22Rv1 (cell line): Measurements from ENCODE around the gene LGALS7B.
"Not testable (repeated sequence)": the region's sequence is repeated elsewhere in the genome, so short reads cannot be mapped to it uniquely, and the experiment has no call there.

Source experiments
- CTCF ChIP-seq: fragments of 450-650 bp; IDR thresholded peaks from 2 replicates; pipeline ENCODE4 v1.5.1; 2017; ENCODE audit warnings: mild to moderate bottlenecking
- ZFX ChIP-seq: fragments of 450-650 bp; IDR thresholded peaks from 2 replicates; pipeline ENCODE4 v1.6.1; 2017; ENCODE audit warnings: antibody characterized with exemption, borderline replicate concordance

GRCh38 chr19:38782212-38782611, 6.8 kb upstream of the LGALS7B start:
- not testable (repeated sequence) for TF ChIP-seq CTCF, ZFX
